Gastroesophageal sphincter (tissue), 3 donors: ENCODE results near the gene NRF1.

Experiments
- CTCF ChIP-seq, 4 experiments: fragments of 200-600 bp in 2 of 4; fragments of 450-650 bp in 2 of 4; sonication (generic) in 1 of 4; IDR thresholded peaks; one replicate each; pipeline ENCODE4 v1.5.1; 2017 to 2019; ENCODE audit warnings: antibody characterized with exemption in 4 of 4, mild to moderate bottlenecking in 2 of 4, moderate library complexity in 2 of 4
- POLR2AphosphoS5 ChIP-seq: sonication (generic); formaldehyde crosslinking; IDR thresholded peaks from one replicate; pipeline ENCODE4 v1.6.1; 2017; ENCODE audit warnings: antibody characterized with exemption

GRCh38 chr7:129800901-129801300 is 189.4 kb downstream of the NRF1 start:
- TF ChIP-seq POLR2AphosphoS5 (no peak), CTCF (IDR thresholded peaks at IDR 0.05) (no peak)
